GM19023 (cell line): ENCODE data around the gene INSM2.

Experiments used
- ATAC-seq: cut with Tn5 transposase; IDR thresholded peaks from one replicate; pipeline ENCODE4 v1.9.1; 2021; ENCODE audit warnings: mild to moderate bottlenecking, moderate library complexity; ENCODE audit not compliant: unreplicated experiment

The INSM2 gene

GRCh38 chr14:35539969-35540368 lies 6.0 kb downstream of the INSM2 start:
- ATAC-seq, result no peak

- no peak for ATAC-seq
These were observed 9.0 kb downstream of the INSM2 start for GRCh38 chr14:35543006-35543405.

- ATAC-seq, result no peak
These were observed 15.6 kb downstream of the INSM2 start for GRCh38 chr14:35549551-35549950.

GRCh38 chr14:35551081-35551480 lies 17.1 kb downstream of the INSM2 start:
- ATAC-seq, result no peak

GRCh38 chr14:35553808-35554207 lies 19.8 kb downstream of the INSM2 start:
- ATAC-seq, result no peak

DNA sequence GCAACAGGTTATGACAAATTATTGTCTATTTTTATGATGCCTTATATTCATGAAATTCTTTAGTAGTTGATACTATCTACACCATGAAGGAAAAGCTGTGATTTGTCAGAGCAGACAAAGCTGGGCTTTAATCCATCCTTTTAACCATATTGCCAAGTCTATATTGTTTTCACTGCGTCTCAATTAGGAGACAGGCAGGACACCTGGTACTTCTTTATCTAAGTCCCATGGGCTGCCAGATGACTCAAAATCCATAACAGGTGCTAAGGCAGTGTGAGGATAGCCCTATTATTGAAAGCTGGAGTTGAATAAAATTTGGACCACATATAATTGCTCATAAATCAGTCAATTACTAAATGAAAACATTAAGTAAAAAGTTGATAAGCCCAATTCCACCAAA lies 22.6 kb downstream of the INSM2 start:
- ATAC-seq, result no peak

- ATAC-seq, result no peak
These were observed 23.3 kb downstream of the INSM2 start for GRCh38 chr14:35557221-35557747.

DNA sequence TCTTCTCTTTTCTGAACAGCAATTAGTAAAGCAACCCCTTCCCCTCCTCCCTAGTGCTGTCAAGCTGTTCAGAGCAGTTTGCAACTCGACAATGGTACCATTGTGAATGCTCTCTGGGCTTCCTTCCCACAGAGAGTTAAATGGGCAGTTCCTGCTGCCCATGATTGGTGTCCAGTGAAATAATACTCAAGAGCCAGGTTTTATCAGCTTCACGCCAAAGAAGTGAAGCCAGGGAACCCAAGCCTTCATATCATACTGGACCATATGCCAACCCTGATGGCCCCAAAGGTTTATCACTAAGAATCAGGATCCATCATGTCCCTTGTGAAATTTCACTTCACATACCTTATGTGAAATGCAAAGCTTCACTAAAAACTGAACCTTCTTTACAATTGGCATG lies 24.7 kb downstream of the INSM2 start:
- no peak for ATAC-seq

DNA sequence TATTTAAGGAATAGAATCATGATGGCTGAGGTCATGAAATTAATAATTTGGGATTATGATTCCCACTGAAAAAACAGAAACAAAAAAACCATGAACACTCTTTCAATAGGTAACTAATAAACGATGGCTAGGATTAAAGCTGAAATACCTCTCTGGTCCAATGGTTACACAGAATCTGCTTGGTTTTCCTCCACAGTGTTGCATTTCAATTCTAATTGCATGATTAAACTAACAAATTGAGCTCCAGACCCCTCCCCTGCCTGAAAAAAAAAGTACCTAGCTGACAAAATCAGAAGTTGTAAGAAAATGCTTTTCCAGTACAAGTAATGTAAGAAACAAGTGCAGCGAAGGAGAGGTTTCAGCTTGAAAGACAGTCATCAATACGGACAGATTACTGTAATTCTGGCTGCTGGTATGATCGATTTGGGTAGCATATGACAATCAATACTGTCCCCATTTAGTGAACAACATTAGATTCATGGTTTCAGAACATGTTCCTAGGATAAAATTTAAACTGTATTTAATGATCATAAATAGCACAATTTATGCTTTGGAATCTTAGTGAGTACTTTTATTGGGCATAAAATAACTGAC lies 32.0 kb downstream of the INSM2 start:
- ATAC-seq, result no peak

- no peak for ATAC-seq
These were observed 37.6 kb downstream of the INSM2 start for GRCh38 chr14:35571598-35571997.

DNA sequence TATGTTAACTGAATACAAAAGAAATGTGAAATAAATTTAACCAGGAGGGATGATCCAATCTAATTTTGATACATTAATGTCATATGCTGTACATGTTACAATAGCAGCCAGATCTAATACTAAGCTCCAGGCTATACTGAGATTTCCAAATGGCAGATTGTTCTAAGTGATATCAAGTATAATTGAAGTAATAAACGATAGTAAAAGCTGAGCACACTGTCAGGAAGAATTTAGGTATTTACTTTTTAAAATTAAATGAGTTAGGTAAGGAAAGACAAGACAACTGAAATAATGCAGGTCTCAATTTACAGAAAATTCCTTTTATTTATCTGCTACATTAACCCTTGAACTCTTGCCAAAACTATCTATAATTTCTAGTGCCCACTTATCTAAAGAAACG lies 39.9 kb downstream of the INSM2 start:
- ATAC-seq, result no peak

- ATAC-seq, result no peak
These were observed 42.3 kb downstream of the INSM2 start for GRCh38 chr14:35576260-35576659.

GRCh38 chr14:35576856-35577255 lies 42.9 kb downstream of the INSM2 start:
- no peak for ATAC-seq

DNA sequence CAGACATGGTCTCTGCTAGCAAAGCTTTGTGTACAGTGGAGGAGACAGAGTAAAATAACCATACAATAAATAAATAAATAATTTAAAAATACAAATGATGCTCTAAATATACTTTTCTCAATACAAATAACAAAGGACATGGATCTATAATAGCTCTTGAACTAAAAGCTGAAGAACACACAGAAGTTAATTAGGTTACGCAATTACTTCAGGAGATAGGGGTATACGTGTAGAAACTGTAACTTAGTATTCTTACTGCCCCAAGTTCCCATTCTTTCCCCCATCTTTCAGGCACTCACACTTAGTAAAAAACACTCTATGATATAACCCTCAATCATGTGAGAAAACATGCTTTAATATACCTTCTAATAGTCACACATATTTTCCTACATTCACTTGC lies 44.2 kb downstream of the INSM2 start:
- no peak for ATAC-seq

DNA sequence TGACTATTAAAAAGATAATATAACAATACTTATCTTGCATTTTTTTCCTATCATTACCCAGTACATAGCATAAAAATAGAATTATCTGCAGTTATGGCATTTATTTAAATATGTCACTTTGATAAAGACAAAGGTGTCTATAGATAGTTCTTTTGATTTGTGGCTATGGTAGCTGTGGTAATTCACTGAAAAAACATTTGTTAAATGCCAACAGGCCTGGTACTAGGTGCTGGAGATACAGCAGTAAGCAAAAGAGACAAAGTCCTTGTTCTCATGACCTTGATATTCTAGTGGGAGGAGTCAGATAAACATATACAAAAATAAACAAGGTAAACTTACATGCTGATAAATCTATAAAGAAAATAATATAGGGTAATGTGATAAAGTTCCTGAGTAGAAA lies 44.7 kb downstream of the INSM2 start:
- ATAC-seq, result no peak
